CD4-positive, alpha-beta T cell treated with Interleukin-4 for 1 hour (primary cell): ENCODE measurements around the gene ADK.
"Not testable (repeated sequence)": the region's sequence is repeated elsewhere in the genome, so short reads cannot be mapped to it uniquely, and the experiment has no call there.

Source experiments
- DNase-seq, 2 donors: peaks; one replicate each; pipeline ENCODE4 v3.0.0-alpha.2; 2020 to 2022

The ADK gene

DNA sequence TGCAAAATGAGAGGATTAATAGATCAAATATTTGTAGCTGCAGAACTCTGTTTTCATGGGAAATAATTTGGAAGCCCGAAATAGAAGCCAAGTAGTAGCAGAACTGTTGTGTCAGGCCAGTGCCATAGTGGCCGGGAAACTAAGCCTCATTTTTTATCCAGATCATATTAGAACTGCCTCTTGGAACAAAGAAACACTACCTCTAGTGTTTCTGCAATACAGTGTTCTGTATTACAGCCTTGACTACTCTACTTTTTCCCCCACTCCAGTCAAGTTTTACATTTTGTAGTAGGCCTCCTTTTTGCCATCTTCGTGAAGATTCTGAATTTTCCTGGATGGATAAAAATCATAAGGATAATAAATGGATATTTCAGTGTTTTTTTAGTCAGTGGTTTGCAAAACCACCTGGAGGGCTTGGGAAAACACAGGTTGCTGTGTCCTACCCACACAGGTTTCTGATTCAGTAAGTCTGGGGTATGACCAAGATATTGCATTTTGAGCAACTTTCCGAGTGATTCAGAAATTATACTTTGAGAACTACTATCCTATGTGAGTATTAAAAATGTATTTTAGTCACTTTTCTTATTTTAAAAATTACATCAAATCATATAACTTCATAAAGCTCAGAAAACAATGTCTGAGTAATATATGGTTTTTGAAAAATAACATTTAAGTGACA lies 349.1 kb downstream of the ADK start:
- DNase-seq, result no peak

DNA sequence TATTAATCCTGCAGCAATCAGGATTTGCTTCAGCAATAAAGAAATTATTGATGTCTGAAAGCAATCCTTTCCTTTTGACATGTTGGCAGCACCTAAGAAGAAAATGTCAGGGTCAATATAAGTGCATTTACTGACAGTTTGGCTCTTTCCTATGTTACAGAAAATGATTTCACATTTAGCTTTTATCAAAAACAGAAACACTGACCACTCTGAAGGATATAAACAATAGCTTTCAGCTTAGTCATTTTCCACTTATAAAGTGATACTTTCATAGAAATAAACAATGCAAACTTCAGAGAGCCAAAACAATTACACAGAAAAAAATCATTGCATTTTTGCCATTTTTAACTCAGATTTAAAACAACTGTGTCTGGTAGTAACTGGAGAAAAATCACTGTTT lies 349.8 kb downstream of the ADK start:
- no peak for DNase-seq

DNA sequence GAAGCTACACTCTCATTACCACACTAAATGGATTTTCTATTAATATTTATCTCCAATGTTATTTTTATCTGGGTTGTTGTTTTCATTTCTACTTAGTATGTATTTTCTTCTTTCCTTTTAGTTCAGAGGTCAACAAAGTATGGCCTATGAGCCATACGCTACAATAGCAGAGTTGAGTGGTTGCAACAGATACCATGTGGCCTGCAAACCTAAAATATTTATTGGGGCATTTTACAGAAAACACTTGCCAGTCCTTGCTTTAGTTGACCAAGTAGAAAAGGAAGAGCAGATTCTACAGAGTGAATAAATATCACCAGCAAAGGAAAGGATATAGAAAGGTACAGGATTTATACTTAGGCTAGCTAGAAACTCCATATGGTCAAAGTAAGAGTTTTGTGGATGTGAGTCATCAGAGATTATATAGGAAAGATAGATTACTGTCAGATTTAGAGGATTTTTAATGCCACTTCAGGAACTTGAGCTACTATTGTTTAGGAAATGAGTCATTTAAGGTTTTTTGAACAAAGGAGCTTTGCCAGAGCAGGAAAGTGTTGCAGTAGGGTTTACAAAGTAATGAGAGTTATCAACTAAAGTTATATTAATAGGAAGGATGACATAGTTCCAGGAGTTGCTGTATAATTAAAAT lies 352.1 kb downstream of the ADK start:
- no peak for DNase-seq

DNA sequence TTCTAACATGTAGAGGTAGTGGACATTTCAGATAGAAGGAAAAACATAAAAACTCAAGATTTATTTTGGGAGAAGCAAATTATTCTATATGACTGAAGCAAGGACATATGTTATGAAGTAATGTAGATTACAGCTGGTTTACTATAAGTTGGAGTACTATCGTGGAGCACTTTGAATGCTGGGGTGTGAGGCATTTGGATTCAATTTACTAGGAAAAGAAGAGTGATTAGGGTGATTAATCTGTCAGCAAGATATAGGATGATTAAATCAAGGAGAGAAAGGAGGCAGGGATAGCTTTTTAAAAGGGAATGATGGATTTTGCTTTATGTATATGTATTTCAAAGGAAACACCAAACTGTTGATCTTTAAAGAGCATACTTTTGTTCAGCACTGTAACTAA lies 356.9 kb downstream of the ADK start:
- DNase-seq, result no peak

DNA sequence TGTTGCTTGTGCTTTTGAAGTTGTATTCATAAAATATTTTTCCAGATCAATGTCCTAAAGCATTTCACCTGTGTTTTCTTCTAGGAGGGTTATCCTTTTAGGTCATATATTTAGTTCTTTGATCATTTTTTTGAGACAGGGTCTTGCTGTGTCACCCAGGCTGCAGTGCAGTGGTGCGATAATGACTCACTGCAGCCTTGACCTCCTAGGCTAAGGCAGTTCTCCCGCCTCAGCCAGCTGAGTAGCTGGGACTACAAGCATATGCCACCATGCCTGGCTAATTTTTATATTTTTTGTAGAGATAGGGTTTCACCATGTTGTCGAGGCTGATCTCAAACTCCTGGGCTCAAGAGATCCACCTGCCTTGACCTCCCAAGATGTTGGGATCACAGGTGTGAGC lies 359.6 kb downstream of the ADK start:
- no peak for DNase-seq

DNA sequence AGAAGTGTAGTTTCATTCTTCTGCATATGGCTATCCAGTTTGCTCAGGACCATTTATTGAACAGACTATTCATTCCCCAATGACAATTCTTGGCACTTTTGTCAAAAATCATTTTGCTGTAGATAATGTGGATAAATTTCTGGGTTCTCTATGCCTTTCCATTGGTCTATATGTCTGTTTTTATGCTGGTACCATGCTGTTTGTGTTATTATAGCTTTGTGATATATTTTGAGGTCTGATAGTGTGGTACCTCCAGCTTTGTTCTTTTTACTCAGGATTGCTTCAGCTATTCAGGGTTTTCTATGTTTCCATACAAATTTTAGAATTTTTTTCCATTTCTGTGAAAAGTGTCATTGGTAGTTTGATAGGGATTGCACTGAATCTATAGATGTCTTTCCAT lies 360.0 kb downstream of the ADK start:
- DNase-seq, result no peak

DNA sequence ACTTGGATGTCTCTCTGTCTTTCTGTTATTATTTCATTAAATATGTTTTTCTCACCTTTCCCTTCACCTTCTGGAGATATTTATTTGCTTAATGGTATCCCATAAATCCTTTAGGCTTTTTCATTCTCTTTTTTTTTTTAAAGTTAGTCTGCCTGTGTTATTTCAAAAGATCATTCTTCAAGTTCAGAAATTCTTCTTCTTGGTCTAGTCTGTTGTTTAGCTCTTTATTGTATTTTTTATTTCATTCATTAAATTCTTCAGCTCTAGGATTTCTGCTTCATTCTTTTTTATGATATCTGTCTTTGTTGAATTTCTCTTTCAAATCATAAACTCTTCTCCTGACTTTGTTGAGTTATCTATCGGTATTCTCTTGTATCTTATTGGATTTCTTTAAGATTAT lies 363.3 kb downstream of the ADK start:
- no peak for DNase-seq

DNA sequence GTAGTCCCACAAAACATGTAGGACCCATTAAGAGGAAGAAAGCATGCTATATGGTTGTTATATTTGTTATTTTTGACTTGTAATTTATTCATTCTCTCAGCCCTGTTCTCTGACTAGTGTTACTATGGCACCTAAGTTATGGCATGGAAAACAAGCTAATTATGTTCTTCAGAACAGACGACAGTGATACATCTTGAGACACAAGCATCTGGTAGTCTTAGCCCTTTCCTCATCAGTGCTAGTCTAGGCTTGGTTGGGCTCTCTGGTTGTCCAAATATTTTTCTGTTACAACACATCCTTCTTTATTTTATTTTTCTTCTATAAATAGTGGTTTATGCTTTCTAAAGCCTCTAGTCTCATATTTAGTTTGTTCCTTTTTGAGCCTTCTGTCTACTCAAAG lies 367.0 kb downstream of the ADK start:
- no peak for DNase-seq

DNA sequence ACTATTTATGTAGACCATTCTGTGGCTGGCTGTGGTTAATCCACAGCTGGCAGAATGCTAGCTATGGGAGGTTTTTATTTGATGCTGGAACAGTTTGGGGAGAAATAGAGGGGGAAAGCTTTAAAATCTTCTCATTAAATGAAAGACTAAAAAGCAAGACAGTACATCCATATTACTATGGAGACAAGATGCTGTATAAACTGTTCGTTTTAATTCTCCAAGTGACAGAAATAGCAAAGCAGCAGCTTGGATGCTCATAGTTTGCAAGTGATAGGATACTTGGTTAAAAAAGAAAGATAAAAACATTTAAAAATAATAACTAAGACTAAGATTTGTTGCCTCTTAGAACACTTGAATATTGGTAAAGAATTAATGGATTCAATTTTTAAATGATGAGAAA lies 370.5 kb downstream of the ADK start:
- no peak for DNase-seq

DNA sequence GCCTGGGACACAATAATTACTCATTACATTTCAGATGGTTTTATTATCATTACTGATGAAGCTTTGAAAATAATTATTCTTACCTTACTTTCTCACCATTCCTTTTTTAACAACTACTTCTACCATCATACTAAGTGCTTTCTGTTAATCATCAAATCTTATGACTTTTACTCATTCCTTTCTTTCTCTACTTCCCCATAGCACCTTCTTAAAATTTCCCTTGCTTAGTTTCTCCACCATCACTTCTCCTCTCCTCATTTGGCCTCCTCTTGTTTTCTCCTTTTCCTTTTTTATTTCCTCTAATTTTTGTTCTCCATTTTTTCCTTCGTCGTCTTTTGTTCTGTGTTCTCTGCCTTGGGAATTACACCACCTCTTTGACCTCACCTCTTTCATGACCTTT lies 372.2 kb downstream of the ADK start:
- DNase-seq, result no peak

DNA sequence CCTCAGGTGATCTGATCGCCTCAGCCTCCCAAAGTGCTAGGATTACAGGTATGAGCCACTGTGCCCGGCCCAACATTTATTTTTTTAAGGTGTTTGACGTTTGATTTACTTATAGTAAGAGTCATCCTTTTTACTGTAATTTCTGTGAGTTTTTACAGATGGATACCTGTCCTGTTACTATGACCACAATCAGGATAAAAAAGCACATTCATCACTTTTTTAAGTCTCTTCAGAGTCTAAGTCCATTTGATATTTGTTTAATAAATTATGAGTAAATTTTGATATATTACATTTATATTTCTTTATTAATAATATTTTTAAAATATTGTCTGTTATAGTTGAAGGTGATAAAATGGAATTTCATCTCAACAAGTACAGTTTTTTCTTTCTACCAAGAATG lies 374.9 kb downstream of the ADK start:
- no peak for DNase-seq

DNA sequence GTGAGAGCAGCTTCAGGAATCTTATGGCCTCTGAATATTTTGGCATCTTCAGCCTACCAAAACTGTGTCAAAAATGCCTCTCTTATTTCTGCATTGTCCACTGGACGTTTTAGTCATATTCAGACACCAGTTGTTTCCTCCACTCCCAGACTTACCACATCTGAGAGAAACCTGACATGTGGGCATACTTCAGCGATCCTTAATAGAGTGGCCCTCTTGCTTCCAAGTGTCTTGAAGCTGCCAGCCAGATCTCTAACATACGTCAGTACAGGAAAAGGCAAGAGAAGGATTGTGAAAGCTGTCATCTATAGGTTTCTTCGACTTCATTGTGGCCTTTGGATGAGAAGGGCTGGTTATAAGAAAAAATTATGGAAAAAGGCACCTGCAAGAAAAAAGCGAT lies 376.6 kb downstream of the ADK start:
- not testable (repeated sequence) for DNase-seq

DNA sequence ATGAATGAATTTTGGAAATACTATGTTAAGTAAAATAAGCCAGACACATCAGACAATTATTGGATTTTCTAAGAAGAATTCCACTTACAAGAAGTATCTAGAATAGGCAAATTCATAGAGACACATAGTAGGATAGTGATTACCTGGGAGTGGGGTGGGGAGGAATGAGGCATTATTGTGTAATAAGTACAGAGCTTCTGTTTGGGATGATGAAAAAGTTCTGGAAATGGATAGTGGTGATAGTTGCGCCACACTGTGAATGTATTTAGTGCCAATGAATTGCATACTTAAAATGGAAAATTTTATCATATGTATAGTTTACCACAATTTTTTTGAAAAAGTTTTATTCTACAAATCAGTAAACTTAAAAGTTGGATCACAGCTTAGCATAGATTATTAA lies 378.2 kb downstream of the ADK start:
- no peak for DNase-seq

DNA sequence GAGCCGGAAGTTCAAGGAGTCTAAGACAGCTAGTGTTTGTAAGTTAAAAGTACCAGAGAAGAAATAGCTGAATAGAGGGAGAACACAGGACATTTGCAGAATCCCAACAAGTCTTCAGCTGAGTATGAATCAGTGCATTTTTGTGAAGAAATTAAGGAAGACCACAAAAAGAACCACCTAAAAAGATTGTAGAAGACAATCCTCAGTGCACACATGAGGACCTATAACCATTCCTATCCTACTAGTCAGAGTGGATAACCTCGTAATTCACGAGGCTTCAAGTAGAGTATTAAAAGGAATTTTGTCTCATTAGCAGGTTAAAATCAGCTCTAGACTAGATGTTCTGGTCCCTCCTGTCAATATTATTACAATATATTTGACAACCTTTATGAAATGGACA lies 380.0 kb downstream of the ADK start:
- no peak for DNase-seq

DNA sequence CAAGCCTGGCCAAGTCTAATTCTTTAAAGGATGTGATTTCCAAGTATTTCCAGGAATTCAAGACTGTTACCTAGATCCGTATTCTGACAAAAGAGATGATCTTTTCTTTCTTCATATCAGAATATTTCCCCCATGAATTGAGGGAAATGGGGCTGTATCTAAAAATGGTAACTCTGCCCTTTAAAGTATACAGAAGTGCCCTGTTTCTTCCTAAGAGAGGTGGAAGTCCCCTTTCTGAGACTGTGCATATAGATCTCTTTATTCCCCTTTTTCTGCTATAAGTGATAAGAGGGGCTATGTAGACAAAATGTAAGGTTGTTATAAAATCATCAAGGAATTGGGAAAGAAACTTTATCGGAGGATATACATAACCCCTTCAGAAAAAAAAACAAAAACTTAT lies 388.3 kb downstream of the ADK start:
- DNase-seq, result no peak

DNA sequence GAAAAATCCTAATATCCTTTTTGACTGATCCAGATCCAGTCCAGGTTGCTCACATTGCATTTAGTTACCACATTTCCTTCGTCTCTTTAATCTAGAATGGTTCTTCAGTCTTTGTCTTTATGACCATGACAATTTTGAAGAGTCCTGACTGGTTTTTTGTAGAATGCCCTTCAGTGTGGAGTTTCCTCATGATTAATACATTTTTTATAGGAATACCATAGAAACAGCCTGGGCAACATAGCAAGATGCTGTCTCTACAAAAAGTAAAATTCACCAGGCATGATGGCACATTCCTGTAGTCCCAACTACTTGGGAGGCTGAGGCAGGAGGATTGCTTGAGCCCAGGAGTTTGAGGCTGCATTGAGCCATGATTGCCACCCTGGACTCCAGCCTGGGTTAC lies 390.4 kb downstream of the ADK start:
- DNase-seq, result no peak

DNA sequence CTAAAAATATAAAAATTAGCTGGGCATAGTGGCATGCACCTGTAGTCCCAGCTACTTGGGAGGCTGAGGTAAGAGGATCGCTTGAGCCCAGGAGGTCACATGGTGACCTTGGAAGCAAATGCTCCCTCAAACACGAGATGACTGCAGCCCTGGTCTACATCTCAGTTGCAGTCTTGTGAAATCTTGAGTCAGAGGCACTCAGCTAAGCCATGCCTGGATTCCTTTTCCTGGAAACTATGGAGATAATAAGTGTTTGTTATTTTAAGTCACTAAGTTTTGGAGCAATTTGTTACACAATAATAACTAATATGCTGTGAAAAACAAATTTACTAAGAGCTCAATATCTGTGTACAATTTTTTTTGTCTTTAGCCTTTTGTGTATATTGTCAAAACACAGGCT lies 391.1 kb downstream of the ADK start:
- DNase-seq, result no peak

DNA sequence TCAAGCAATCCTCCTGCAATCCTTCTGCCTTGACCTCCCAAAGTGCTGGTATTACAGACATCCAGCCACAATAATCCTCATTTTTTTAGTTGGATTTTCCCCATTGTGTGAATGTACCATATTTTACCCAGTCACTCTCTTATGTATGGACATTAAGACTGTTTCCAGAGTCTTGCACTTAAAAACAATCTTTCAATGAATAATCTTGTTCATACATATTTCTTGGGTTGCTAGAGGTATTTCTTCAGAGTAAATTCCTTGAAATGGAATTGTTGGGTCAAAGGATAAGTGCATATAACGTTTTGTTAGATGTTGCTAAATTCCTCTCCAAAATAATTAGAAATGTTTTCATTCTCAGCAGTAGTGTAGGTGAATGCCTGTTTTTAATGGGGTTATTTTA lies 392.3 kb downstream of the ADK start:
- DNase-seq, result no peak

DNA sequence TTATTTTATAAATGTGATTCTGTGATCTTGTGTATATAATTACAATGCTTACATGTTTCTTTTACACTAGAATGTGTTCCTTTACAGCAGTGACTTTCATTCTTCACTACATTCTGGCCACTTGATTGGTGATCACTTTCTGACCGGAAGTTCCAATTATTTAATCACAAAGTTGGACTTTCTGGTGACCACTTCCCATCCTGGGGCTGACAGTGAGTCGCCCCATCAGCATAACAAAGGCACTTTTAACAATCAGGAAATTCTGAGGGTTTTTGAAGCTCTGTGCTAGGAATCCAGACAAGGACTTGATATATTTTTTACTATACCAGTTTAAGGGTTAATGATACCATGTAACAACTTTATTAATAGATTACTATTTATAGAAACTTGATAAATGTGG lies 393.1 kb downstream of the ADK start:
- DNase-seq, result no peak

DNA sequence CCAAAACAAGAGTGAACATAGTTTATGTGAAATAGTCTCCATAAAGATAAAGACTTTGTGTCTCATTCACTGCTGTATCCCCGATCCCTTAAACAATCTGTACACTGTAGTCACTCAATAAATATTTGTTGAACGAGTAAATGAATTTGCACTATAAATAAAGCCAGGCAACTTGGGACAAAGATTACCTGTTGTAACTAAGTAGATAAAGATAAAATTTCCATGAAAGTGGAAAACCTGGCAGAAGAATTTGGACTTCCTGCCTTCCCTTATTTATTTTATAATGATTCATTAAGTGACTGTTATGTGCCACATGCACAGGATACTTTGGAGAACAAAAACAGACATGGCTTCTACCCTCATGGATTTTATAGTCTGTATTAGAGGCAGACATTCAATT lies 397.7 kb downstream of the ADK start:
- no peak for DNase-seq

DNA sequence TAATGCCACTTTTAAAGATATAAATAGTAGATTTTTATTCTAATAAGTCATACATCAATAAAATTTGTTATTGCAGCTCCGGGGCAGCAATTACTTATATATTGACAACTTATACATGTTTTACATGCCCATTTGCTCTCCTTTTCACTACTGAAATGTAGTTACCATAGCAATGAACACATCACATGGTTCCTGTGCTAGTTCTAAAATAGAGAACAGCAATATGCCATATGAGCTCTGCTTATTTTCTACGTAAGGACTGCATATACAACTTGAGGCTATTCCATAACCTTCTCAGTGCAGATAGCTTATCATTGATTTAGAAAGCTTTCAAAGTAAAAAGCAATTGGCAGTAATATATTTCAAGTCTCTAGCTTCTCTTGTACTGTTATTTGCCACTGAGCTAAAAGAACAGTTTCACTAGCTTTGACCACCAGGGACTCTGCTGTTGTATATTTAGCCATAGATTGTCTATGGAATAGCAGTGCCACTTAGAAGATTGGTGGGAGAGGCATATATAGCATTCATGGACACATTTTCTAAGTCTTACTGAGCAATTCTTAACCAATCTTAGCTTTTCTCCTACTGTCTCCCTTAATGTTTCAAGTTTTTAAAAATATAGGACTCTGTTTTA lies 405.2 kb downstream of the ADK start:
- DNase-seq, result no peak

DNA sequence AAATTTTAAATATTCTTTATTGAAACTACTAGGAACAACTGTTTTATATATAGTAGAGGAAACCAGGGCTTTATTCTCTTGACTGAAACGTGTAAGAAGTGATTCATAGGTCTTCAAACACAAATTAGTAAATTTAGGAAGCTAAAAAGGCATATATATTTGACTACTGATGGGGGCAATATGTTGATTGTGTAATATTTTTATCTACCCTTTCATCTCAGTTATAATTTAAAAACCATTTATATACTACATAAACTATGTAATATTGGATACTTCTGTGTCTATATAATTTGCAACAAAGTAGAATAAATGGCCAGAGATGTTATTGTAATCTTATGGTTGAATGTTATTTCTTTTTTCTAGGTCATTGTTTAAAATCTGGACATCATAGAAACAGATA lies 406.1 kb downstream of the ADK start:
- DNase-seq, result no peak

DNA sequence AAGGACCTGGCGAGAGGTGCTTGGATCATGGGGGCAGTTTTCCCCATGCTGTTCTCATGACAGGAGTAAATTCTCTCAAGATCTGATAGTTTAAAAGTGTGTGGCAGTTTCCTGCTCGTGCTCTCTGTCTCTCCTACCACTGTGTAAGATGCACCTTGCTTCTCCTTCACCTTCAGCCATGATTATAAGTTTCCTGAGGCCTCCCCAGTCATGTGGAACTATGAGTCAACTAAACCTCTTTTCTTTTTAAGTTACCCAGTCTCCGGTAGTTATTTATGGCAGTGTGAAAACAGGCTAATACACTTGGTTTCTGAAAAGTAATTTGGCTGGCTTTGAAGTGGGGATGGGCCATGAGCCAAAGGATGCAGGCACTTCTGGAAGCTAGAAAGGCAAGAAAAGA lies 407.4 kb downstream of the ADK start:
- DNase-seq, result no peak

DNA sequence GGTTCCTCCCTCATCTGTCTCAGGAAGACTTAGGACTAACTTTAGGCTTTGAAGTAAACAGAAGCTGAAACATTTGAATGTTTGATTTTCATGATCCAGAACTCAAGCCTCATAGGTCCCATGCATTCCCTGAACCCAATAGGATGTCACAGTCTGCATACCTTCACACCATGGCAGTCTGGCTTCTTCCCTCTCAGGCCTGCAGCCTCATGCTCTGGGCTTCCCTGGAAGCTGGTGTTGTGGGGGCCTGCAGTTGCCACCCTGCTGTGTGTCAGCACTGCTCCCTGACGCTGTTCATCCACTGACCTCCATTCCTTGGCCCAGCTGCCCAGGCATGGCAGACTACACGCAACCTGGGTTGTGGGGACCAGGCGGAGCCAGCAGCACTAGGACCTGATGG lies 407.9 kb downstream of the ADK start:
- DNase-seq, result no peak

DNA sequence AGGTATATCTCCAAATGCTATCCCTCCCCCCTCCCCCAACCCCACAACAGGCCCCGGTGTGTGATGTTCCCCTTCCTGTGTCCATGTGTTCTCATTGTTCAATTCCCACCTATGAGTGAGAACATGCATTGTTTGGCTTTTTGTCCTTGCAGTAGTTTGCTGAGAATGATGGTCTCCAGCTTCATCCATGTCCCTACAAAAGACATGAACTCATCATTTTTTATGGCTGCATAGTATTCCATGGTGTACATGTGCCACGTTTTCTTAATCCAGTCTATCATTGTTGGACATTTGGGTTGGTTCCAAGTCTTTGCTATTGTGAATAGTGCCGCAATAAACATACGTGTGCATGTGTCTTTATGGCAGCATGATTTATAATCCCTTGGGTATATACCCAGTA lies 417.9 kb downstream of the ADK start:
- not testable (repeated sequence) for DNase-seq
